ENCODE results near the gene NEGR1.

DNA sequence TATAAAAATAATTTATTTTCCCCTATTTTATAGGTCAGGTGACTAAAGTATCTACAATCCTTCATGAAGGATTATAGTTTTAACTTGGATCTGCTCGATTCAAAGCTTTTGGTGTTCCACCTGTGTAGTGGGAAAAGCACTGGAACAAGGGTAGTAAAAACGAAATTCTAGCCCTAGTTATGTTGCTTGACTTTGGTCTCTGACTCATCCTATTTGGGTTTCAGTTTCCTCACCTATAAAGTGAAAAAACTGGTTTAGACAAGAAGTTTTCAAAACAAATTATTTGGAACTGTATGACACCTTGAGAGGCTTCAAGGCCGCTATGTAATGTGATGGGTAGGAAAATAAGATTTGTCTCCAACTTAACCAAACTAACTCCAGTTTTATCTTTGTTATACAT is 696.3 kb downstream of the NEGR1 start:
- TF ChIP-seq, protein P1, sequence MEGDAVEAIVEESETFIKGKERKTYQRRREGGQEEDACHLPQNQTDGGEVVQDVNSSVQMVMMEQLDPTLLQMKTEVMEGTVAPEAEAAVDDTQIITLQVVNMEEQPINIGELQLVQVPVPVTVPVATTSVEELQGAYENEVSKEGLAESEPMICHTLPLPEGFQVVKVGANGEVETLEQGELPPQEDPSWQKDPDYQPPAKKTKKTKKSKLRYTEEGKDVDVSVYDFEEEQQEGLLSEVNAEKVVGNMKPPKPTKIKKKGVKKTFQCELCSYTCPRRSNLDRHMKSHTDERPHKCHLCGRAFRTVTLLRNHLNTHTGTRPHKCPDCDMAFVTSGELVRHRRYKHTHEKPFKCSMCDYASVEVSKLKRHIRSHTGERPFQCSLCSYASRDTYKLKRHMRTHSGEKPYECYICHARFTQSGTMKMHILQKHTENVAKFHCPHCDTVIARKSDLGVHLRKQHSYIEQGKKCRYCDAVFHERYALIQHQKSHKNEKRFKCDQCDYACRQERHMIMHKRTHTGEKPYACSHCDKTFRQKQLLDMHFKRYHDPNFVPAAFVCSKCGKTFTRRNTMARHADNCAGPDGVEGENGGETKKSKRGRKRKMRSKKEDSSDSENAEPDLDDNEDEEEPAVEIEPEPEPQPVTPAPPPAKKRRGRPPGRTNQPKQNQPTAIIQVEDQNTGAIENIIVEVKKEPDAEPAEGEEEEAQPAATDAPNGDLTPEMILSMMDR (conservative IDR thresholded peaks at IDR 0.05; ENCODE audit: low read depth in 2 of 2): no peak
- no peak for TF ChIP-seq EZH2 (IDR thresholded peaks at IDR 0.05; ENCODE audit: low read depth, unreplicated experiment)
- TF ChIP-seq POLR2AphosphoS5 (IDR thresholded peaks at IDR 0.05; ENCODE audit: low read depth): no peak
- TF ChIP-seq CREB1 (CRISPR knock-in tag; IDR thresholded peaks at IDR 0.05; ENCODE audit: low read depth): no peak
- TF ChIP-seq STAT1 (IDR thresholded peaks at IDR 0.05; ENCODE audit: unreplicated experiment): no peak

Data from GM23338 (cell line).